Mucosa of rectum (tissue), 2 donors: ENCODE measurements around the gene PHEX.

Experiments used
- H3K27ac ChIP-seq, 2 donors: one replicate each; pipeline ENCODE4 v1.7.0; 2013; ENCODE audit warnings: inconsistent platforms in 2 of 2, low read depth in 2 of 2, low read length in 2 of 2
- H3K27me3 ChIP-seq, 2 donors: one replicate each; pipeline ENCODE4 v1.7.0; 2013; ENCODE audit warnings: low read length in 2 of 2; ENCODE audit not compliant: control insufficient read depth in 2 of 2, insufficient read depth in 2 of 2
- H3K36me3 ChIP-seq, 2 donors: one replicate each; pipeline ENCODE4 v1.7.0; 2013; ENCODE audit warnings: low read length in 2 of 2; ENCODE audit not compliant: control insufficient read depth in 2 of 2, insufficient read depth in 2 of 2
- H3K4me1 ChIP-seq, 2 donors: one replicate each; pipeline ENCODE4 v1.7.0; 2013; ENCODE audit warnings: low read length in 2 of 2, mild to moderate bottlenecking in 1 of 2; ENCODE audit not compliant: control insufficient read depth in 2 of 2, insufficient read depth in 2 of 2
- H3K4me3 ChIP-seq, 2 donors: one replicate each; pipeline ENCODE4 v1.7.0; 2013; ENCODE audit warnings: low read length in 2 of 2
- H3K9ac ChIP-seq, 2 donors: one replicate each; pipeline ENCODE4 v1.7.0; 2013; ENCODE audit warnings: low read length in 2 of 2, low read depth in 1 of 2, mild to moderate bottlenecking in 1 of 2
- H3K9me3 ChIP-seq, 2 donors: one replicate each; pipeline ENCODE4 v1.7.0; 2013; ENCODE audit warnings: low read length in 2 of 2; ENCODE audit not compliant: control insufficient read depth in 2 of 2
- donor health status: healthy.
- donor health status: Normal muscosa, but diverticular disease.

PHEX gene

GRCh38 chrX:22012931-22013330 is 19.2 kb upstream of the PHEX start:
- Histone ChIP-seq H3K4me1 (no peaks in the 10 kb centered on the region), H3K9me3 (no peaks in the 10 kb centered on the region), H3K4me3 (no peak overlapping the region), H3K36me3 (no peaks in the 10 kb centered on the region), H3K27ac (no peak overlapping the region), H3K9ac (no peak overlapping the region), H3K27me3 (no peaks in the 10 kb centered on the region)

GRCh38 chrX:22015139-22015750 is 16.9 kb upstream of the PHEX start:
- no peak overlapping the region for H3K9ac ChIP-seq
- H3K27ac ChIP-seq: no peak overlapping the region
- H3K4me1 ChIP-seq: no peaks in the 10 kb centered on the region
- H3K36me3 ChIP-seq: no peaks in the 10 kb centered on the region
- no peaks in the 10 kb centered on the region for H3K27me3 ChIP-seq
- H3K4me3 ChIP-seq: no peak overlapping the region
- no peaks in the 10 kb centered on the region for H3K9me3 ChIP-seq

GRCh38 chrX:22021751-22022324 is 10.3 kb upstream of the PHEX start:
- Histone ChIP-seq H3K27me3 (no peaks in the 10 kb centered on the region), H3K27ac (no peak overlapping the region), H3K36me3 (no peaks in the 10 kb centered on the region), H3K4me1 (no peaks in the 10 kb centered on the region), H3K9me3 (no peaks in the 10 kb centered on the region), H3K4me3 (no peak overlapping the region), H3K9ac (no peak overlapping the region)

- Histone ChIP-seq H3K27me3 (no peaks in the 10 kb centered on the region), H3K9ac (no peak overlapping the region), H3K9me3 (no peaks in the 10 kb centered on the region), H3K4me1 (no peaks in the 10 kb centered on the region), H3K4me3 (no peak overlapping the region), H3K36me3 (no peaks in the 10 kb centered on the region), H3K27ac (no peak overlapping the region)
Observed at GRCh38 chrX:22024577-22024976, 7.5 kb upstream of the PHEX start.

- Histone ChIP-seq H3K4me1 (no peaks in the 10 kb centered on the region), H3K27ac (no peak overlapping the region), H3K4me3 (no peak overlapping the region), H3K9me3 (no peaks in the 10 kb centered on the region), H3K36me3 (no peaks in the 10 kb centered on the region), H3K27me3 (no peaks in the 10 kb centered on the region), H3K9ac (no peak overlapping the region)
Observed at GRCh38 chrX:22025751-22026150, 6.4 kb upstream of the PHEX start.

- Histone ChIP-seq H3K36me3 (no peaks in the 10 kb centered on the region), H3K27me3 (no peaks in the 10 kb centered on the region), H3K4me1 (no peaks in the 10 kb centered on the region), H3K9ac (no peak overlapping the region), H3K9me3 (no peaks in the 10 kb centered on the region), H3K27ac (no peak overlapping the region), H3K4me3 (no peak overlapping the region)
Observed at GRCh38 chrX:22026731-22027130, 5.4 kb upstream of the PHEX start.

- no peaks in the 10 kb centered on the region for H3K4me1 ChIP-seq
- H3K27ac ChIP-seq: no peak overlapping the region
- no peak overlapping the region for H3K9ac ChIP-seq
- no peaks in the 10 kb centered on the region for H3K27me3 ChIP-seq
- no peaks in the 10 kb centered on the region for H3K9me3 ChIP-seq
- H3K4me3 ChIP-seq: no peak overlapping the region
- no peaks in the 10 kb centered on the region for H3K36me3 ChIP-seq
Observed at GRCh38 chrX:22032506-22032905, 381 bp downstream of the PHEX start.

GRCh38 chrX:22033818-22034217 is 1.7 kb downstream of the PHEX start:
- Histone ChIP-seq H3K9ac (no peak overlapping the region), H3K9me3 (no peaks in the 10 kb centered on the region), H3K27me3 (no peaks in the 10 kb centered on the region), H3K27ac (no peak overlapping the region), H3K36me3 (no peaks in the 10 kb centered on the region), H3K4me1 (no peaks in the 10 kb centered on the region), H3K4me3 (no peak overlapping the region)

- Histone ChIP-seq H3K4me3 (no peak overlapping the region), H3K9me3 (no peaks in the 10 kb centered on the region), H3K27me3 (peaks cover 0 to 3% of the 10 kb centered on the region in 2 donors), H3K4me1 (no peaks in the 10 kb centered on the region), H3K27ac (no peak overlapping the region), H3K9ac (no peak overlapping the region), H3K36me3 (no peaks in the 10 kb centered on the region)
Observed at GRCh38 chrX:22035236-22035635, 3.1 kb downstream of the PHEX start.

- no peaks in the 10 kb centered on the region for H3K4me1 ChIP-seq
- H3K36me3 ChIP-seq: no peaks in the 10 kb centered on the region
- no peak overlapping the region for H3K4me3 ChIP-seq
- no peak overlapping the region for H3K9ac ChIP-seq
- no peak overlapping the region for H3K27ac ChIP-seq
- H3K9me3 ChIP-seq: no peaks in the 10 kb centered on the region
- peaks cover 0 to 3% of the 10 kb centered on the region in 2 donors for H3K27me3 ChIP-seq
Observed at GRCh38 chrX:22037225-22037624, 5.1 kb downstream of the PHEX start.
